HFFc6 (cell line): ENCODE results near the gene PRLR. TPM values are rescaled to one million over a fixed set of nuclear protein-coding genes. Genes with fewer than 3 reads are reported as not detected.

ENCODE experiments used
- DNase-seq: peaks from one replicate; pipeline ENCODE4 v3.0.0-alpha.2; 2018
- H3K27ac Mint-ChIP-seq: 2 replicates; pipeline ENCODE4 v1.8.0; 2020; ENCODE audit warnings: mild to moderate bottlenecking, mixed read lengths
- H3K27me3 Mint-ChIP-seq: 2 replicates; pipeline ENCODE4 v1.8.0; 2021; ENCODE audit warnings: mild to moderate bottlenecking, moderate library complexity, mixed read lengths; ENCODE audit not compliant: insufficient read depth
- H3K36me3 Mint-ChIP-seq: 2 replicates; pipeline ENCODE4 v1.8.0; 2021; ENCODE audit warnings: low read depth, mixed read lengths
- H3K4me1 Mint-ChIP-seq: 2 replicates; pipeline ENCODE4 v1.8.0; 2020; ENCODE audit warnings: low read depth, mixed read lengths
- H3K4me3 Mint-ChIP-seq: 2 replicates; pipeline ENCODE4 v1.8.0; 2020; ENCODE audit warnings: mild to moderate bottlenecking, moderate library complexity, mixed read lengths
- H3K9me3 Mint-ChIP-seq: 2 replicates; pipeline ENCODE4 v1.8.0; 2020; ENCODE audit warnings: mild to moderate bottlenecking, mixed read lengths
- total RNA-seq, 6 experiments: library from RNA; stranded (reverse); fragmentation: NEBNext Ultra II Directional; extraction: Animal tissue kit (Norgen Biotek cat#: 25700); gene quantifications; 2 replicates in 1 of 6; 3 replicates in 5 of 6; pipeline ENCODE4 v1.2.3, GENCODE V29; 2021
- TF ChIP-seq, protein P1 (sequence below): fragments of 200-600 bp; sonication (generic); IDR thresholded peaks from 2 replicates; pipeline ENCODE4 v1.5.0; 2021; ENCODE audit warnings: antibody characterized with exemption, mild to moderate bottlenecking

The PRLR gene
- total RNA-seq, 6 experiments from 2014 or later: 0.91 to 1.5 (median 1.3) TPM

DNA sequence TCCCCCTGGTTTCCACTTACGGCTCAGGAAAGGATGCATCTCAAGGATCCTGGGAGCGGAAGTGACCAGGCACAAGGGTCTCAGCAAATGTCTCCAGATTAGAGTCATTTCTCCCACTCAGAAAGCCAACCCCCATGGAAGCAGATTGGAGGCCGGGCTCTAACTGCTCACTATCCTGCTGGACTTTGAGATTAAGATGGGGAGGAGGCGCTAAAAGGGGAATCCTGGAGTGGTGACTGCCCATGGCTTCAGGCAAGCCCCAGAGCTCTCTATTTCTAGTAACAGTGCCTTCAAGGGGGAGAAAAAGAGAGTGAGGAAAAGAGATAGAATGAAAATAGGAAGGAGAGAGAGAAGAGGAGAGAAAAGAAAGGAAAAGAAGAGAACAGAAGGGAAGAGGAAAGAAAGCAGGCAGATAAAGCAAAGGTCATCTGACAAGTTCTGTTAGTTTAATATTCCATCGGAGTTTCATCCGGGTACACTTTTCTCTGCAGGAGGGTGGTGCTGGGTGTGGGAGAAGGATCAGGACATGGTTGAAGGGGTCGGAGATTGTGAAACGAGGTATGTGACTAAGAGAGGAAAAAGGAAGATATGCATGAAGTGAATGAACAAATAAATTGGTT is 182.4 kb downstream of the PRLR start, which contains the start of gene AGXT2:
TSS of gene AGXT2 (minus strand) at position 165 of the 620 bp plus-strand sequence. CDS start at position 108, 57 bp downstream.
- TF ChIP-seq, protein P1, sequence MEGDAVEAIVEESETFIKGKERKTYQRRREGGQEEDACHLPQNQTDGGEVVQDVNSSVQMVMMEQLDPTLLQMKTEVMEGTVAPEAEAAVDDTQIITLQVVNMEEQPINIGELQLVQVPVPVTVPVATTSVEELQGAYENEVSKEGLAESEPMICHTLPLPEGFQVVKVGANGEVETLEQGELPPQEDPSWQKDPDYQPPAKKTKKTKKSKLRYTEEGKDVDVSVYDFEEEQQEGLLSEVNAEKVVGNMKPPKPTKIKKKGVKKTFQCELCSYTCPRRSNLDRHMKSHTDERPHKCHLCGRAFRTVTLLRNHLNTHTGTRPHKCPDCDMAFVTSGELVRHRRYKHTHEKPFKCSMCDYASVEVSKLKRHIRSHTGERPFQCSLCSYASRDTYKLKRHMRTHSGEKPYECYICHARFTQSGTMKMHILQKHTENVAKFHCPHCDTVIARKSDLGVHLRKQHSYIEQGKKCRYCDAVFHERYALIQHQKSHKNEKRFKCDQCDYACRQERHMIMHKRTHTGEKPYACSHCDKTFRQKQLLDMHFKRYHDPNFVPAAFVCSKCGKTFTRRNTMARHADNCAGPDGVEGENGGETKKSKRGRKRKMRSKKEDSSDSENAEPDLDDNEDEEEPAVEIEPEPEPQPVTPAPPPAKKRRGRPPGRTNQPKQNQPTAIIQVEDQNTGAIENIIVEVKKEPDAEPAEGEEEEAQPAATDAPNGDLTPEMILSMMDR: no peak
- peak within 1 kb of the TSS; percentile 87 for H3K27ac Mint-ChIP-seq
- H3K4me3 Mint-ChIP-seq: peak within 1 kb of the TSS; percentile 27
- DNase-seq: no peak
- no peaks in the 10 kb centered on the region; the same call in 1 of the 2 replicates for H3K27me3 Mint-ChIP-seq
- H3K36me3 Mint-ChIP-seq: no peaks in the 10 kb centered on the region
- H3K4me1 Mint-ChIP-seq: peaks cover 25% of the 10 kb centered on the region
- H3K9me3 Mint-ChIP-seq: no peaks in the 10 kb centered on the region

DNA sequence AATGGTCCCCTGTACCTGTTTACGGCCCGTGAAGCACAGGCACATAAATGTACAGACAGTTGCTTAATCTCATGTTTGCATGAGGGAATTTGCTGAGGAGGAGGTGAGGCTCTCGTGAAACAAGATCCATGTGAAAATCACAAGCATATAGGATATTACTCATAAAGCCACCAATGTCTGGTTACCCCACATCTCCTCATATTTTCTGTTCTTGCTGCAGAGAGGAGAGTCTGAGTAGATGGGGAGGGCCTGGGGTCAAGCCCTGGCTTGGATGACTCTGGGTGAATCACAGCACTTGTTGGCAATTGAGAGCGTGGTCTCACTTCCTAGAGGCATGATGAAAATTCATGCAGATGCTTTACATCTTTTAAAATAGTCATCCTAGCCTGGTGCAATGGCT is 183.5 kb downstream of the PRLR start:
- TF ChIP-seq, protein P1: no peak
- H3K4me1 Mint-ChIP-seq: peaks cover 25% of the 10 kb centered on the region
- no peaks in the 10 kb centered on the region for H3K9me3 Mint-ChIP-seq
- peak; percentile 94 for DNase-seq
- peak overlapping the region; percentile 27 for H3K4me3 Mint-ChIP-seq
- H3K27me3 Mint-ChIP-seq: peaks cover 3% of the 10 kb centered on the region
- H3K36me3 Mint-ChIP-seq: no peaks in the 10 kb centered on the region
- peak overlapping the region; percentile 87 for H3K27ac Mint-ChIP-seq

DNA sequence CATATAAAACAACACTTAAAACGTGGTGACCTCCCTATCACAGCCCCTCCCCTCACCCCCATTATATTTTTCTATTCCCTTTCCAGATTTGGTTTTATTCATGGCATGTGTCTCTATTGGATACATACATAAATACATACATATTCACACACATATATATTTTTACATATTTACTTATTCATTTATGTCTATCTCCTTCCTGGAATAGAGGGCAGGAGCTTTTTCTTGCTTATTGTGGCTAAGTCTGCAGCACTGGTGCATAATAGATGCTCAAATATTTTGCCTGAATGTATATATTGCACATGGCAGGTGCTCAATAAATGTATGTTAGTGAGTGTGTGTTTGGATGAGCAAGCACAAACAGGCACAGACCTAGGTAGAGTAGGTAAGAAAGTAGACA is 185.0 kb downstream of the PRLR start:
- Mint-ChIP-seq H3K27ac (no peak overlapping the region), H3K36me3 (no peaks in the 10 kb centered on the region), H3K27me3 (peaks cover 3% of the 10 kb centered on the region), H3K4me1 (peaks cover 26% of the 10 kb centered on the region), H3K4me3 (no peak overlapping the region), H3K9me3 (no peaks in the 10 kb centered on the region)
- TF ChIP-seq, protein P1: no peak
- DNase-seq: no peak

DNA sequence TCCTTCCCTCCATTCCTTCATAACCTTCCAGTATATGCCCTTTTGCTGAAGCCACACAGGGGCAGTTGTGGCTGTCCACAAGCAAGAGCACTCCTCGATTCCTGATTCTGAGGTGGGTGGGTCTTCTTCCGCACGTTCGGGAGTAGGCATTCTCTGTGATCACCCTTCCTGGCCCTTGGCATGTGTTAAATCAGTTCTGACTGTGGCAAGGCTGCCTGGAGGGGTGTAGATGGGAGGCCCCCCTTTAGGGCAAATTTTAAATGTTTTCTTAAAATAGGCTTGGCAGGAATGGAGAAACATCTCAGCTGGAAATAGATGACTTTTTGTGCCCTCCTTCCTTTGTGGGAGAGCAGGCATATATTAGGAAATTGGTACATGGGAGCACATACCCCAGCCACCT is 185.6 kb downstream of the PRLR start:
- Mint-ChIP-seq H3K4me1 (peaks cover 30% of the 10 kb centered on the region), H3K9me3 (no peaks in the 10 kb centered on the region), H3K4me3 (no peak overlapping the region), H3K27ac (no peak overlapping the region), H3K27me3 (peaks cover 3% of the 10 kb centered on the region), H3K36me3 (no peaks in the 10 kb centered on the region)
- TF ChIP-seq, protein P1: no peak
- no peak for DNase-seq

DNA sequence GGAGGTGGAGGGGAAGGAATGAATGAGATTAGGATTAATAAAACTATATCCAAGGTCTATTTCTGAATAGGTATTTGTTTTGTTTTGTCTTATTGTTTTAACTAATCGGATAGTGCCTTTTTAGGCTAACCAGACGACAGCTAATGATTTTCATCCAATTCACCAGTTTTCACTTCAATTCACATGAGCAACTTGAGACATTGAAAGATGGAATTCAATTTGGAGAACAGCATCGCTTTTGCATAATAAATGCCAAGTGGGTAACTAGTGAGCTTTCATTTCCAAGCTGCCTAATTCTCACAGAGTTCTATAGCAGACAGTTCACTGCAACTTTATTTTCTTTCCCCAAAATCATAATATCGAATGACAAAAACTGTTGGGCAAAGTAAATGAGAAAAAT is 187.5 kb downstream of the PRLR start:
- no peak for DNase-seq
- Mint-ChIP-seq H3K27ac (no peak overlapping the region), H3K27me3 (peaks cover 3% of the 10 kb centered on the region), H3K4me1 (peaks cover 30% of the 10 kb centered on the region), H3K9me3 (no peaks in the 10 kb centered on the region), H3K4me3 (no peak overlapping the region), H3K36me3 (no peaks in the 10 kb centered on the region)
- TF ChIP-seq, protein P1: no peak
